ENCODE results near the gene AKAP10.

AKAP10 gene

GRCh38 chr17:19886116-19886515 lies 91.5 kb downstream of the AKAP10 start:
- H3K4me3 ChIP-seq (ENCODE audit: low read length), result no peak overlapping the region
- DNase-seq, result no peak
- H3F3A ChIP-seq (ENCODE audit: insufficient read depth, low read length), result no peaks in the 10 kb centered on the region
- H3K9me3 ChIP-seq (replicated peaks; ENCODE audit: insufficient read depth, low read length), result no peaks in the 10 kb centered on the region
- H4K20me1 ChIP-seq (ENCODE audit: insufficient read depth, low read length), result no peaks in the 10 kb centered on the region
- H3K79me2 ChIP-seq (ENCODE audit: low read length), result no peaks in the 10 kb centered on the region
- H3K27ac ChIP-seq (ENCODE audit: low read length), result no peak overlapping the region
- no peak overlapping the region for H3K9ac ChIP-seq (ENCODE audit: low read length)
- H3K27me3 ChIP-seq (replicated peaks; ENCODE audit: insufficient read depth, low read length), result no peaks in the 10 kb centered on the region
- no peak overlapping the region for H2AFZ ChIP-seq (ENCODE audit: low read length)
- no peaks in the 10 kb centered on the region for H3K36me3 ChIP-seq (replicated peaks; ENCODE audit: insufficient read depth, low read length)
- no peak overlapping the region for H3K4me2 ChIP-seq (ENCODE audit: low read depth, low read length)
- no peaks in the 10 kb centered on the region for H3K9me2 ChIP-seq (replicated peaks; ENCODE audit: insufficient read depth, low read length)
- no peak for TF ChIP-seq EZH2phosphoT487 (IDR thresholded peaks at IDR 0.05; ENCODE audit: low read length)
- no peak for TF ChIP-seq CTCF (IDR thresholded peaks at IDR 0.05; ENCODE audit: low read length)
- H3K4me1 ChIP-seq (ENCODE audit: low read length), result no peaks in the 10 kb centered on the region

GRCh38 chr17:19883537-19884215 lies 94.0 kb downstream of the AKAP10 start:
- TF ChIP-seq EZH2 (optimal IDR thresholded peaks at IDR 0.05; ENCODE audit: low read depth, low read length) (no peak), CTCF (IDR thresholded peaks at IDR 0.05; ENCODE audit: low read length) (no peak), EZH2phosphoT487 (IDR thresholded peaks at IDR 0.05; ENCODE audit: low read length) (no peak)
- no peak for DNase-seq
- Histone ChIP-seq H3F3A (ENCODE audit: insufficient read depth, low read length) (no peaks in the 10 kb centered on the region), H3K9me2 (replicated peaks; ENCODE audit: insufficient read depth, low read length) (no peaks in the 10 kb centered on the region), H4K20me1 (ENCODE audit: insufficient read depth, low read length) (no peaks in the 10 kb centered on the region), H3K4me2 (ENCODE audit: low read depth, low read length) (no peak overlapping the region), H3K27ac (ENCODE audit: low read length) (no peak overlapping the region), H3K36me3 (replicated peaks; ENCODE audit: insufficient read depth, low read length) (no peaks in the 10 kb centered on the region), H3K4me1 (ENCODE audit: low read length) (no peaks in the 10 kb centered on the region), H3K4me3 (ENCODE audit: low read length) (no peak overlapping the region), H3K9me3 (replicated peaks; ENCODE audit: insufficient read depth, low read length) (no peaks in the 10 kb centered on the region), H3K27me3 (replicated peaks; ENCODE audit: insufficient read depth, low read length) (no peaks in the 10 kb centered on the region), H3K79me2 (ENCODE audit: low read length) (no peaks in the 10 kb centered on the region), H3K9ac (ENCODE audit: low read length) (no peak overlapping the region), H2AFZ (ENCODE audit: low read length) (no peak overlapping the region)

GRCh38 chr17:19880393-19880792 lies 97.2 kb downstream of the AKAP10 start:
- no peaks in the 10 kb centered on the region for H3K79me2 ChIP-seq (ENCODE audit: low read length)
- no peak overlapping the region for H2AFZ ChIP-seq (ENCODE audit: low read length)
- no peak overlapping the region for H3K27ac ChIP-seq (ENCODE audit: low read length)
- no peak overlapping the region for H3K4me2 ChIP-seq (ENCODE audit: low read depth, low read length)
- H3K27me3 ChIP-seq (replicated peaks; ENCODE audit: insufficient read depth, low read length), result no peaks in the 10 kb centered on the region
- no peaks in the 10 kb centered on the region for H3K9me3 ChIP-seq (replicated peaks; ENCODE audit: insufficient read depth, low read length)
- no peak overlapping the region for H3K4me3 ChIP-seq (ENCODE audit: low read length)
- H4K20me1 ChIP-seq (ENCODE audit: insufficient read depth, low read length), result no peaks in the 10 kb centered on the region
- DNase-seq, result no peak
- H3F3A ChIP-seq (ENCODE audit: insufficient read depth, low read length), result no peaks in the 10 kb centered on the region
- no peaks in the 10 kb centered on the region for H3K9me2 ChIP-seq (replicated peaks; ENCODE audit: insufficient read depth, low read length)
- H3K36me3 ChIP-seq (replicated peaks; ENCODE audit: insufficient read depth, low read length), result no peaks in the 10 kb centered on the region
- H3K9ac ChIP-seq (ENCODE audit: low read length), result no peak overlapping the region
- no peak for TF ChIP-seq CTCF (IDR thresholded peaks at IDR 0.05; ENCODE audit: low read length)
- no peak for TF ChIP-seq EZH2phosphoT487 (IDR thresholded peaks at IDR 0.05; ENCODE audit: low read length)
- TF ChIP-seq EZH2 (optimal IDR thresholded peaks at IDR 0.05; ENCODE audit: low read depth, low read length), result no peak
- no peaks in the 10 kb centered on the region for H3K4me1 ChIP-seq (ENCODE audit: low read length)

All from MM.1S (cell line).